ENCODE measurements around the gene EFCAB11. TPM values are rescaled to one million over a fixed set of nuclear protein-coding genes. Genes with fewer than 3 reads are reported as not detected.

Gene EFCAB11
- polyA plus RNA-seq, 1 donor (not counting 4 experiments of a cell fraction or from before 2014, with no cell fraction given): 12.9 TPM

DNA sequence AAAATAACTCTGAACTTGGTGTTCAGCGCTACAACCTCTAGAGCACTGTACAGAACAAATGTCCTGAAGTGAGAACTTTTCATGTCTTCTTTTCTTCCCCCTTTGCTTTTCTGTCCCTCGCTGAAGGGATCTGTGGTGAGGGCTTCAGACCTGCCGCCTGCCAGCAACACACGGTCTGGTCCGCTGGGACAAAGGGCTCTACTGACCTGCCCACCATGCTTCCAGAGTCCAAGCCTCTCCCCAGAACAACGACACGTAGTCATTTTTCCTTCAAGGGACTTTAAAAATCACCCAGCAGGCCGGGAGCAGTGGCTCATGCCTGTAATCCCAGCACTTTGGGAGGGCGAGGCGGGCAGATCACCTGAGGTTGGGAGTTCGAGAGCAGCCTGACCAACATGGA is 140.4 kb downstream of the EFCAB11 start:
- dilution Hi-C loops (cut with MboI; ENCODE audit: extremely low pct_ligation_motif_present, low sequenced_read_pairs): no loop called here
- Histone ChIP-seq H3K4me1 (ENCODE audit: control insufficient read depth, extremely low read depth, insufficient read depth, low read length) (peaks cover 8% of the 10 kb centered on the region), H2AFZ (ENCODE audit: control insufficient read depth, low read length) (no peak overlapping the region), H3K27ac (ENCODE audit: control insufficient read depth, insufficient read depth, low read length) (no peak overlapping the region), H3K36me3 (ENCODE audit: control insufficient read depth in 2 of 2, extremely low read depth in 1 of 2, insufficient read depth in 2 of 2, low read length in 2 of 2) (no peaks in the 10 kb centered on the region), H3K9me3 (ENCODE audit: control insufficient read depth, low read depth, low read length) (no peaks in the 10 kb centered on the region), H3K4me2 (ENCODE audit: control insufficient read depth, extremely low read depth, insufficient read depth, low read depth, low read length) (no peak overlapping the region), H3K9ac (ENCODE audit: control insufficient read depth, extremely low read depth, insufficient read depth, low read length) (no peak overlapping the region), H3K9me1 (ENCODE audit: control insufficient read depth, extremely low read depth, insufficient read depth, low read length) (no peaks in the 10 kb centered on the region), H4K20me1 (ENCODE audit: control insufficient read depth, extremely low read depth, insufficient read depth, low read length) (no peaks in the 10 kb centered on the region), H3K27me3 (ENCODE audit: control insufficient read depth, extremely low read depth, insufficient read depth, low read length) (no peaks in the 10 kb centered on the region), H3K79me2 (ENCODE audit: control insufficient read depth, insufficient read depth, low read length) (no peaks in the 10 kb centered on the region), H3K4me3 (ENCODE audit: control insufficient read depth in 2 of 3, extremely low read depth in 1 of 3, insufficient read depth in 2 of 3, low read depth in 1 of 3, low read length in 3 of 3) (no peak overlapping the region)
- no peak for TF ChIP-seq EZH2 (IDR thresholded peaks at IDR 0.05; ENCODE audit: low read length)
- TF ChIP-seq, protein P1, sequence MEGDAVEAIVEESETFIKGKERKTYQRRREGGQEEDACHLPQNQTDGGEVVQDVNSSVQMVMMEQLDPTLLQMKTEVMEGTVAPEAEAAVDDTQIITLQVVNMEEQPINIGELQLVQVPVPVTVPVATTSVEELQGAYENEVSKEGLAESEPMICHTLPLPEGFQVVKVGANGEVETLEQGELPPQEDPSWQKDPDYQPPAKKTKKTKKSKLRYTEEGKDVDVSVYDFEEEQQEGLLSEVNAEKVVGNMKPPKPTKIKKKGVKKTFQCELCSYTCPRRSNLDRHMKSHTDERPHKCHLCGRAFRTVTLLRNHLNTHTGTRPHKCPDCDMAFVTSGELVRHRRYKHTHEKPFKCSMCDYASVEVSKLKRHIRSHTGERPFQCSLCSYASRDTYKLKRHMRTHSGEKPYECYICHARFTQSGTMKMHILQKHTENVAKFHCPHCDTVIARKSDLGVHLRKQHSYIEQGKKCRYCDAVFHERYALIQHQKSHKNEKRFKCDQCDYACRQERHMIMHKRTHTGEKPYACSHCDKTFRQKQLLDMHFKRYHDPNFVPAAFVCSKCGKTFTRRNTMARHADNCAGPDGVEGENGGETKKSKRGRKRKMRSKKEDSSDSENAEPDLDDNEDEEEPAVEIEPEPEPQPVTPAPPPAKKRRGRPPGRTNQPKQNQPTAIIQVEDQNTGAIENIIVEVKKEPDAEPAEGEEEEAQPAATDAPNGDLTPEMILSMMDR (optimal IDR thresholded peaks at IDR 0.05 in 1 of 3, IDR thresholded peaks at IDR 0.05 in 1 of 3, conservative IDR thresholded peaks at IDR 0.05 in 1 of 3; ENCODE audit: extremely low read depth in 1 of 3, insufficient read depth in 2 of 3, low read length in 3 of 3): no peak
- no peak for DNase-seq (ENCODE audit: low read depth, low spot score)
- no peak for FAIRE-seq

DNA sequence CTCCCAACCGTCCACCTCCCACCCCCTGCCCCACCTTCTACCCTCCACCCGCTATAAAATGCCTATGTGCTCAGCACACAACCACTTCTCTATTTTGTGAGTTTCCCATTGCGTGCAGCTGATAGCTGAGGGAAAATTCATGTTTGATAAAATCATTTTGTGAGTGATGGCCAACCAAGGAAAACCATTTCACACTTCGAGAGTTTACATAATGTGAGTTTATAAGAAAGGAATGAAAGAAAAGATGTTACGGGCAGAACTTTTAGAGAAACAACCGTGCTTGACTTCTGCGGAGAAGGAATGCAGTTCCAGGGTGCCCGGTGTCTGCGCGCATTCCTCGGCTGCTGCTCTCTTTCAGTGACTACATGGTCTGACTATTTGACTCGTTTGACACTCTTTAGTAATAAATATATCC is 140.9 kb downstream of the EFCAB11 start:
- H3K9me1 ChIP-seq (ENCODE audit: control insufficient read depth, extremely low read depth, insufficient read depth, low read length): no peaks in the 10 kb centered on the region
- DNase-seq (ENCODE audit: low read depth, low spot score): no peak
- no peaks in the 10 kb centered on the region for H3K36me3 ChIP-seq (ENCODE audit: control insufficient read depth in 2 of 2, extremely low read depth in 1 of 2, insufficient read depth in 2 of 2, low read length in 2 of 2)
- H3K9me3 ChIP-seq (ENCODE audit: control insufficient read depth, low read depth, low read length): no peaks in the 10 kb centered on the region
- dilution Hi-C loops (cut with MboI; ENCODE audit: extremely low pct_ligation_motif_present, low sequenced_read_pairs): no loop called here
- H3K4me2 ChIP-seq (ENCODE audit: control insufficient read depth, extremely low read depth, insufficient read depth, low read depth, low read length): no peak overlapping the region
- TF ChIP-seq, protein P1 (optimal IDR thresholded peaks at IDR 0.05 in 1 of 3, IDR thresholded peaks at IDR 0.05 in 1 of 3, conservative IDR thresholded peaks at IDR 0.05 in 1 of 3; ENCODE audit: extremely low read depth in 1 of 3, insufficient read depth in 2 of 3, low read length in 3 of 3): no peak
- no peak for TF ChIP-seq EZH2 (IDR thresholded peaks at IDR 0.05; ENCODE audit: low read length)
- H3K27me3 ChIP-seq (ENCODE audit: control insufficient read depth, extremely low read depth, insufficient read depth, low read length): no peaks in the 10 kb centered on the region
- H3K4me3 ChIP-seq (ENCODE audit: control insufficient read depth in 2 of 3, extremely low read depth in 1 of 3, insufficient read depth in 2 of 3, low read depth in 1 of 3, low read length in 3 of 3): no peak overlapping the region
- H3K79me2 ChIP-seq (ENCODE audit: control insufficient read depth, insufficient read depth, low read length): no peaks in the 10 kb centered on the region
- no peak for FAIRE-seq
- no peaks in the 10 kb centered on the region for H4K20me1 ChIP-seq (ENCODE audit: control insufficient read depth, extremely low read depth, insufficient read depth, low read length)
- no peak overlapping the region for H2AFZ ChIP-seq (ENCODE audit: control insufficient read depth, low read length)
- H3K4me1 ChIP-seq (ENCODE audit: control insufficient read depth, extremely low read depth, insufficient read depth, low read length): peaks cover 5% of the 10 kb centered on the region
- H3K27ac ChIP-seq (ENCODE audit: control insufficient read depth, insufficient read depth, low read length): no peak overlapping the region
- no peak overlapping the region for H3K9ac ChIP-seq (ENCODE audit: control insufficient read depth, extremely low read depth, insufficient read depth, low read length)
